ENCODE measurements around the gene ADAP1. TPM values are rescaled to one million over a fixed set of nuclear protein-coding genes. Genes with fewer than 3 reads are reported as not detected.

ADAP1 gene
- total RNA-seq, 2 experiments from 2014 or later, result 34.6 to 40.9 TPM

- POLR2A ChIA-PET, result interaction anchor here (1.3 kb wide), 1 partner anchor 66 kb away, joined by 3 read pairs; no protein-coding TSS in a partner anchor
- Mint-ChIP-seq H3K27me3 (no peaks in the 10 kb centered on the region), H3K27ac (no peak overlapping the region), H3K4me3 (no peak overlapping the region), H3K36me3 (ENCODE audit: low read depth) (no peaks in the 10 kb centered on the region), H3K9me3 (no peaks in the 10 kb centered on the region), H3K4me1 (ENCODE audit: low read depth) (no peaks in the 10 kb centered on the region)
- CTCF ChIA-PET, result no interaction called here
- ATAC-seq (no peak), DNase-seq (no peak)
- no peak for TF ChIP-seq CTCF (IDR thresholded peaks at IDR 0.05)
- intact Hi-C loops (cut with micrococcal nuclease), result loop anchor here (10.0 kb wide), 2 partner anchors 45 to 165 kb away; partner anchors contain the start of genes GPR146 and ZFAND2A
Measured at GRCh38 chr7:999149-999879, 44.8 kb upstream of the ADAP1 start.

GRCh38 chr7:997404-998395 lies 43.2 kb upstream of the ADAP1 start:
- POLR2A ChIA-PET, result no interaction called here
- ATAC-seq, result no peak

GRCh38 chr7:996079-996872 lies 41.8 kb upstream of the ADAP1 start:
- ChIA-PET POLR2A (no interaction called here), CTCF (interaction anchor here (0.5 to 6.3 kb wide), 3 partner anchors 67 to 199 kb away, joined by 3 to 204 read pairs (median 87); no protein-coding TSS in a partner anchor)
- ATAC-seq (no peak), DNase-seq (no peak)
- H3K4me1 Mint-ChIP-seq (ENCODE audit: low read depth), result peaks cover 5% of the 10 kb centered on the region
- no peak overlapping the region for H3K4me3 Mint-ChIP-seq
- intact Hi-C loops (cut with micrococcal nuclease), result loop anchor here (10.0 kb wide), 2 partner anchors 49 to 169 kb away; partner anchors contain the start of genes GPR146 and ZFAND2A
- no peaks in the 10 kb centered on the region for H3K9me3 Mint-ChIP-seq
- no peak for TF ChIP-seq CTCF (IDR thresholded peaks at IDR 0.05)
- H3K36me3 Mint-ChIP-seq (ENCODE audit: low read depth), result no peaks in the 10 kb centered on the region
- H3K27me3 Mint-ChIP-seq, result no peaks in the 10 kb centered on the region
- no peak overlapping the region for H3K27ac Mint-ChIP-seq

More at GRCh38 chr7:997404-998395, 43.2 kb upstream of the ADAP1 start:
- Mint-ChIP-seq H3K4me1 (ENCODE audit: low read depth) (peaks cover 5% of the 10 kb centered on the region), H3K9me3 (no peaks in the 10 kb centered on the region), H3K27ac (no peak overlapping the region), H3K4me3 (no peak overlapping the region), H3K36me3 (ENCODE audit: low read depth) (no peaks in the 10 kb centered on the region), H3K27me3 (no peaks in the 10 kb centered on the region)
- TF ChIP-seq CTCF (IDR thresholded peaks at IDR 0.05), result peak; percentile 18
- intact Hi-C loops (cut with micrococcal nuclease), result loop anchor here (10.0 kb wide), 2 partner anchors 47 to 167 kb away; partner anchors contain the start of genes GPR146 and ZFAND2A
- CTCF ChIA-PET, result interaction anchor here (6.3 kb wide), 1 partner anchor 66 kb away, joined by 204 read pairs; no protein-coding TSS in a partner anchor
- no peak for DNase-seq

- Mint-ChIP-seq H3K36me3 (ENCODE audit: low read depth) (no peaks in the 10 kb centered on the region), H3K4me3 (no peak overlapping the region), H3K9me3 (no peaks in the 10 kb centered on the region), H3K4me1 (ENCODE audit: low read depth) (peaks cover 5% of the 10 kb centered on the region), H3K27me3 (no peaks in the 10 kb centered on the region), H3K27ac (no peak overlapping the region)
- no peak for TF ChIP-seq CTCF (IDR thresholded peaks at IDR 0.05)
- ChIA-PET CTCF (interaction anchor here (5.3 to 6.3 kb wide), 2 partner anchors 68 to 178 kb away, joined by 87 to 204 read pairs; no protein-coding TSS in a partner anchor), POLR2A (no interaction called here)
- ATAC-seq, result no peak
- intact Hi-C loops (cut with micrococcal nuclease), result loop anchor here (10.0 kb wide), 2 partner anchors 49 to 169 kb away; partner anchors contain the start of genes GPR146 and ZFAND2A
- no peak for DNase-seq
Measured at GRCh38 chr7:995571-995970, 41.1 kb upstream of the ADAP1 start.

All from activated CD8-positive, alpha-beta T cell treated with anti-CD3 and anti-CD28 coated beads for 36 hours (primary cell).